GM19238 (cell line): ENCODE results near the gene TOMM40L.

ENCODE experiments used
- DNase-seq: peaks from one replicate; pipeline ENCODE4 v3.0.0; 2011; ENCODE audit warnings: low spot score; ENCODE audit not compliant: insufficient read length

Gene TOMM40L

GRCh38 chr1:161196521-161197451, 29.1 kb upstream of the TOMM40L start:
- DNase-seq = no peak

GRCh38 chr1:161197560-161198193, 28.2 kb upstream of the TOMM40L start:
- no peak for DNase-seq

- no peak for DNase-seq
Measured at GRCh38 chr1:161198194-161198896, 27.5 kb upstream of the TOMM40L start.

GRCh38 chr1:161198897-161199431, 26.9 kb upstream of the TOMM40L start, which contains the start of gene ADAMTS4:
Gene ADAMTS4, minus strand, starts transcription at chr1:161199054. Its CDS starts 427 bp downstream, at chr1:161198627.
- no peak for DNase-seq

- no peak for DNase-seq
Measured at GRCh38 chr1:161199506-161200139, 26.2 kb upstream of the TOMM40L start.

- no peak for DNase-seq
Measured at GRCh38 chr1:161200421-161200991, 25.4 kb upstream of the TOMM40L start.

- DNase-seq = no peak
Measured at GRCh38 chr1:161200992-161201835, 24.6 kb upstream of the TOMM40L start.

- peak; percentile 96 for DNase-seq
Measured at GRCh38 chr1:161201836-161202712, 23.8 kb upstream of the TOMM40L start, which contains the start of gene NDUFS2. Gene NDUFS2, plus strand, starts transcription at chr1:161202367. Its CDS starts 19 bp downstream, at chr1:161202386.

GRCh38 chr1:161206411-161207140, 19.3 kb upstream of the TOMM40L start:
- DNase-seq = no peak

GRCh38 chr1:161207173-161207572, 18.7 kb upstream of the TOMM40L start:
- DNase-seq = no peak

- DNase-seq = peak; percentile 63
Measured at GRCh38 chr1:161209790-161210409, 16.0 kb upstream of the TOMM40L start.

GRCh38 chr1:161214369-161214768, 11.5 kb upstream of the TOMM40L start:
- DNase-seq = no peak

GRCh38 chr1:161215076-161215475, 10.8 kb upstream of the TOMM40L start, which contains the start of gene FCER1G:
Gene FCER1G, plus strand, starts transcription at chr1:161215295. Its CDS starts 27 bp downstream, at chr1:161215322.
- no peak for DNase-seq

GRCh38 chr1:161216945-161217712, 8.7 kb upstream of the TOMM40L start:
- peak; percentile 36 for DNase-seq

- no peak for DNase-seq
Measured at GRCh38 chr1:161217831-161218230, 8.0 kb upstream of the TOMM40L start.

- DNase-seq = no peak
Measured at GRCh38 chr1:161218301-161219077, 7.4 kb upstream of the TOMM40L start.
